ENCODE results near the gene DBNL. TPM values are rescaled to one million over a fixed set of nuclear protein-coding genes. Genes with fewer than 3 reads are reported as not detected.

The DBNL gene
- total and polyA plus RNA-seq, 4 donors: 26.1 to 60.2 (median 41.5) TPM

DNA sequence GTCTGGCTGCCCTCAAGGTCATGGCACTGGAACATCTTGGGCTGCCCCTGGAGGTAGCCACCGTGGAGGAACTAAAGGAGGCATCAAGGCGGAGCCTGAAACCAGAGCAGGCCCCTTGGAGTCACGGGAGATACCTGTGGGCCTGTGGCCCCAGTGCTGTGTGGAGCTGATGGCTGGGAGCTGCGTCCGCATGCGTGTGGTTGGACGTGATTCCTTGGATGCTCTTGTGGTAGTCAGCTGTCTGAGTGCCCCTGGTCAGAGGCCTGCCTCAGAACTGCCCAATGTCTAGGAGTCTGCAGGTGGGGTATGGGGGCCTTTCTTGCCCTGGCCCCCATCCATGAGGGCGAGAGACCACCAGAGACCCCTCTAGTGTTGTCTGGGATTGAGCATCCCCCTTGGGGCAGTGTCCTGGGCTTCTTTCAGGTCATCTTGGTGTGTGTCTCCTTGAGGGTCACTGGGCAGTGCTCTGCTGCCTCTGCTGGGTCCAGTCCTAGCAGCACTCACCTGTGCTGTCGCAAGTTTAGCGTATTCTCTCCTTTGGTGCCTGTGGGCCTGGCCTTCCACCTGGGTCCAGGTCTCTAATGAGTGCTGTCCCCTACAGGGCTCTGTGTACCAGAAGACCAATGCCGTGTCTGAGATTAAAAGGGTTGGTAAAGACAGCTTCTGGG, 12.8 kb downstream of the DBNL start:
- Histone ChIP-seq H3K36me3 (ENCODE audit: control insufficient read depth in 4 of 4, insufficient read depth in 3 of 4, low read depth in 1 of 4, low read length in 3 of 4) (peaks cover 19 to 67% (median 40%) of the 10 kb centered on the region in 4 donors), H3K4me1 (ENCODE audit: control insufficient read depth in 4 of 4, insufficient read depth in 4 of 4, low read length in 3 of 4) (peaks cover 3 to 6% (median 5%) of the 10 kb centered on the region in 4 donors), H3K27ac (ENCODE audit: low read depth in 1 of 2, low read length in 2 of 2) (no peak overlapping the region), H3K9me3 (ENCODE audit: control insufficient read depth in 4 of 4, low read length in 3 of 4) (no peaks in the 10 kb centered on the region), H3K27me3 (ENCODE audit: control insufficient read depth in 4 of 4, insufficient read depth in 4 of 4, low read length in 3 of 4) (no peaks in the 10 kb centered on the region), H3K9ac (ENCODE audit: low read depth in 1 of 2, low read length in 2 of 2) (no peak overlapping the region), H3K4me3 (ENCODE audit: low read depth in 1 of 3, low read length in 3 of 3) (no peak overlapping the region)
- WGBS: 96% methylated on average over 11 of the region's 11 CpGs
- TF ChIP-seq RXRA (IDR thresholded peaks at IDR 0.05): no peak
- TF ChIP-seq NR2F2 (IDR thresholded peaks at IDR 0.05): no peak
- TF ChIP-seq, protein P1, sequence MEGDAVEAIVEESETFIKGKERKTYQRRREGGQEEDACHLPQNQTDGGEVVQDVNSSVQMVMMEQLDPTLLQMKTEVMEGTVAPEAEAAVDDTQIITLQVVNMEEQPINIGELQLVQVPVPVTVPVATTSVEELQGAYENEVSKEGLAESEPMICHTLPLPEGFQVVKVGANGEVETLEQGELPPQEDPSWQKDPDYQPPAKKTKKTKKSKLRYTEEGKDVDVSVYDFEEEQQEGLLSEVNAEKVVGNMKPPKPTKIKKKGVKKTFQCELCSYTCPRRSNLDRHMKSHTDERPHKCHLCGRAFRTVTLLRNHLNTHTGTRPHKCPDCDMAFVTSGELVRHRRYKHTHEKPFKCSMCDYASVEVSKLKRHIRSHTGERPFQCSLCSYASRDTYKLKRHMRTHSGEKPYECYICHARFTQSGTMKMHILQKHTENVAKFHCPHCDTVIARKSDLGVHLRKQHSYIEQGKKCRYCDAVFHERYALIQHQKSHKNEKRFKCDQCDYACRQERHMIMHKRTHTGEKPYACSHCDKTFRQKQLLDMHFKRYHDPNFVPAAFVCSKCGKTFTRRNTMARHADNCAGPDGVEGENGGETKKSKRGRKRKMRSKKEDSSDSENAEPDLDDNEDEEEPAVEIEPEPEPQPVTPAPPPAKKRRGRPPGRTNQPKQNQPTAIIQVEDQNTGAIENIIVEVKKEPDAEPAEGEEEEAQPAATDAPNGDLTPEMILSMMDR (IDR thresholded peaks at IDR 0.05; ENCODE audit: low read depth, low read length, missing input control): no peak
- TF ChIP-seq, protein P2, sequence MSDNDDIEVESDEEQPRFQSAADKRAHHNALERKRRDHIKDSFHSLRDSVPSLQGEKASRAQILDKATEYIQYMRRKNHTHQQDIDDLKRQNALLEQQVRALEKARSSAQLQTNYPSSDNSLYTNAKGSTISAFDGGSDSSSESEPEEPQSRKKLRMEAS (IDR thresholded peaks at IDR 0.05): no peak
- TF ChIP-seq, protein P3, sequence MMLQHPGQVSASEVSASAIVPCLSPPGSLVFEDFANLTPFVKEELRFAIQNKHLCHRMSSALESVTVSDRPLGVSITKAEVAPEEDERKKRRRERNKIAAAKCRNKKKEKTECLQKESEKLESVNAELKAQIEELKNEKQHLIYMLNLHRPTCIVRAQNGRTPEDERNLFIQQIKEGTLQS (IDR thresholded peaks at IDR 0.05): no peak
- no peak for TF ChIP-seq RAD21 (IDR thresholded peaks at IDR 0.05)
- no peak for TF ChIP-seq JUND (IDR thresholded peaks at IDR 0.05)
- TF ChIP-seq TAF1 (conservative IDR thresholded peaks at IDR 0.05): no peak
- TF ChIP-seq EGR1 (IDR thresholded peaks at IDR 0.05; ENCODE audit: low read depth in 2 of 2): no peak
- no peak for TF ChIP-seq HNF4G (IDR thresholded peaks at IDR 0.05)
- TF ChIP-seq HNF4A (conservative IDR thresholded peaks at IDR 0.05): no peak
- TF ChIP-seq, protein P4, sequence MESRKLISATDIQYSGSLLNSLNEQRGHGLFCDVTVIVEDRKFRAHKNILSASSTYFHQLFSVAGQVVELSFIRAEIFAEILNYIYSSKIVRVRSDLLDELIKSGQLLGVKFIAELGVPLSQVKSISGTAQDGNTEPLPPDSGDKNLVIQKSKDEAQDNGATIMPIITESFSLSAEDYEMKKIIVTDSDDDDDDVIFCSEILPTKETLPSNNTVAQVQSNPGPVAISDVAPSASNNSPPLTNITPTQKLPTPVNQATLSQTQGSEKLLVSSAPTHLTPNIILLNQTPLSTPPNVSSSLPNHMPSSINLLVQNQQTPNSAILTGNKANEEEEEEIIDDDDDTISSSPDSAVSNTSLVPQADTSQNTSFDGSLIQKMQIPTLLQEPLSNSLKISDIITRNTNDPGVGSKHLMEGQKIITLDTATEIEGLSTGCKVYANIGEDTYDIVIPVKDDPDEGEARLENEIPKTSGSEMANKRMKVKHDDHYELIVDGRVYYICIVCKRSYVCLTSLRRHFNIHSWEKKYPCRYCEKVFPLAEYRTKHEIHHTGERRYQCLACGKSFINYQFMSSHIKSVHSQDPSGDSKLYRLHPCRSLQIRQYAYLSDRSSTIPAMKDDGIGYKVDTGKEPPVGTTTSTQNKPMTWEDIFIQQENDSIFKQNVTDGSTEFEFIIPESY (IDR thresholded peaks at IDR 0.05): no peak
- no peak for TF ChIP-seq SP1 (IDR thresholded peaks at IDR 0.05)
- no peak for TF ChIP-seq YY1 (IDR thresholded peaks at IDR 0.05)
- no peak for TF ChIP-seq FOXA1 (IDR thresholded peaks at IDR 0.05)
- TF ChIP-seq, protein P5, sequence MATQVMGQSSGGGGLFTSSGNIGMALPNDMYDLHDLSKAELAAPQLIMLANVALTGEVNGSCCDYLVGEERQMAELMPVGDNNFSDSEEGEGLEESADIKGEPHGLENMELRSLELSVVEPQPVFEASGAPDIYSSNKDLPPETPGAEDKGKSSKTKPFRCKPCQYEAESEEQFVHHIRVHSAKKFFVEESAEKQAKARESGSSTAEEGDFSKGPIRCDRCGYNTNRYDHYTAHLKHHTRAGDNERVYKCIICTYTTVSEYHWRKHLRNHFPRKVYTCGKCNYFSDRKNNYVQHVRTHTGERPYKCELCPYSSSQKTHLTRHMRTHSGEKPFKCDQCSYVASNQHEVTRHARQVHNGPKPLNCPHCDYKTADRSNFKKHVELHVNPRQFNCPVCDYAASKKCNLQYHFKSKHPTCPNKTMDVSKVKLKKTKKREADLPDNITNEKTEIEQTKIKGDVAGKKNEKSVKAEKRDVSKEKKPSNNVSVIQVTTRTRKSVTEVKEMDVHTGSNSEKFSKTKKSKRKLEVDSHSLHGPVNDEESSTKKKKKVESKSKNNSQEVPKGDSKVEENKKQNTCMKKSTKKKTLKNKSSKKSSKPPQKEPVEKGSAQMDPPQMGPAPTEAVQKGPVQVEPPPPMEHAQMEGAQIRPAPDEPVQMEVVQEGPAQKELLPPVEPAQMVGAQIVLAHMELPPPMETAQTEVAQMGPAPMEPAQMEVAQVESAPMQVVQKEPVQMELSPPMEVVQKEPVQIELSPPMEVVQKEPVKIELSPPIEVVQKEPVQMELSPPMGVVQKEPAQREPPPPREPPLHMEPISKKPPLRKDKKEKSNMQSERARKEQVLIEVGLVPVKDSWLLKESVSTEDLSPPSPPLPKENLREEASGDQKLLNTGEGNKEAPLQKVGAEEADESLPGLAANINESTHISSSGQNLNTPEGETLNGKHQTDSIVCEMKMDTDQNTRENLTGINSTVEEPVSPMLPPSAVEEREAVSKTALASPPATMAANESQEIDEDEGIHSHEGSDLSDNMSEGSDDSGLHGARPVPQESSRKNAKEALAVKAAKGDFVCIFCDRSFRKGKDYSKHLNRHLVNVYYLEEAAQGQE (IDR thresholded peaks at IDR 0.05): no peak
- TF ChIP-seq FOXA2 (IDR thresholded peaks at IDR 0.05): no peak
- no peak for TF ChIP-seq GABPA (IDR thresholded peaks at IDR 0.05 in 1 of 2, conservative IDR thresholded peaks at IDR 0.05 in 1 of 2)
- DNase-seq (ENCODE audit: low spot score): no peak

Data from liver (tissue), 9 donors.